GM12873 (cell line): Measurements from ENCODE around the gene CTBP1.

Source experiments
- CTCF ChIP-seq: IDR thresholded peaks from 2 replicates; pipeline ENCODE4 v1.5.1; 2012; ENCODE audit warnings: low read depth, mild to moderate bottlenecking, moderate library complexity, low read length, control low read depth; ENCODE audit not compliant: insufficient read depth; ENCODE audit errors: missing control alignments

The CTBP1 gene

GRCh38 chr4:1243451-1244080 lies 5.4 kb downstream of the CTBP1 start:
- TF ChIP-seq CTCF = no peak

DNA sequence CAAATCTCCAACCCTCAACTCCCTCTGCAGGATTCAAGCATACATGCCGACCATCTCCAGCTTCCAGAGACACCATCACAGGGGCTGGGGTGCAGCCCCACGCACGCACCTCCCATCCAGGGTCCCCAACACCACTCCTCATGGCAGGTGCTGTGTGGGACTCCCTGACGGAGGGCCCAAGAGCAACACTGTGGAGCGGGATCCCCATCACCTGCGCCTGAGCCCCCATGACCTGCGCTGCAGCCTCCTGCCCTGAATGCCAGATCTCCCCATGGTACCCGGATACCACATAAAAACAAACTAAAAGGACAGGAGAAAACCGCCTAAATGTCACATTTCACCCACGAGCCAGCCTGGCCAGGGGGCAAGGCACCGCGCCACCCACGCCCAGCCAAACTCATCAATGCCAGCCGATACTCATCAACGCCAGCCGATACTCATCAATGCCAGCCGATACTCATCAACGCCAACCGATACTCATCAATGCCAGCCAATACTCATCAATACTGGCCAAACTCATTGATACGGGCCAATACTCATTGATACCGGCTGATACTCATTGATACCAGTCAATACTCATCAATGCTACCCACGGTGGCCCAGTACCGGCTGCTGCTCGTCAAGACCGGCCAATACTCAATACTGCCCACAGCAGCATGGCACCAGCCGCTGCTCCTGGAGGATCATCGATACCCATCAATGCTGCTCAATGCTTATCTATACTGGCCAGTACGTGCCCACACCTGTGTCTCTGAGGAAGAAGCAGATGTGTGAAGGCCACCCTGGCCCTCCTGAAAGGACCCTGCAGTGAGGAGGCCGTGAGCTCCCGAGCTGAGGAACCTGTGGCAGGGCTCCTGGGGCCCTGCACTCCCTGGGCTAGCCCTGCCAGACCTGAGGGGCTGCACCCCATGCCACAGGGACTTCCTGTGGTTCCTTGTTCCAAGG lies 6.2 kb downstream of the CTBP1 start:
- TF ChIP-seq CTCF = no peak

- no peak for TF ChIP-seq CTCF
These were observed 6.9 kb downstream of the CTBP1 start for GRCh38 chr4:1241936-1242505.

GRCh38 chr4:1241466-1241935 lies 7.4 kb downstream of the CTBP1 start:
- TF ChIP-seq CTCF = no peak

GRCh38 chr4:1240721-1241465 lies 8.0 kb downstream of the CTBP1 start:
- no peak for TF ChIP-seq CTCF

DNA sequence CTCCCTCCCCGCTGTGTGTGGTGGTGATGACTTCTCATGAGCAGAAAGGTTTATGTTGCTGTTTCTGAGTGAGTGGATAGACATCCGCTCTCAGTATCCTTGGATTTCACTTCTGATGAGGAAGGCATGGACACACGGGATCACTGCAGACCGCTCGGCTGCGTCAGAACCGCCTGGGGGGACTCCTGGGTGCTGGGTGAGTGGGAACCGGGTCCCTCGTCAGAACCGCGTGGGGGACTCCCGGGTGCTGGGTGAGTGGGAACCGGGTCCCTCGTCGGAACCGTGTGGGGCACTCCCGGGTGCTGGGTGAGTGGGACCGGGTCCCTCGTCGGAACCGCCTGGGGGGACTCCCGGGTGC lies 9.0 kb downstream of the CTBP1 start:
- TF ChIP-seq CTCF = no peak
